Measurements from ENCODE around the gene PRAME. TPM values are rescaled to one million over a fixed set of nuclear protein-coding genes. Genes with fewer than 3 reads are reported as not detected.
"Not testable (repeated sequence)": the region's sequence is repeated elsewhere in the genome, so short reads cannot be mapped to it uniquely, and the experiment has no call there.

Gene PRAME
- total and polyA plus RNA-seq, 7 experiments from 2014 or later = not detected

DNA sequence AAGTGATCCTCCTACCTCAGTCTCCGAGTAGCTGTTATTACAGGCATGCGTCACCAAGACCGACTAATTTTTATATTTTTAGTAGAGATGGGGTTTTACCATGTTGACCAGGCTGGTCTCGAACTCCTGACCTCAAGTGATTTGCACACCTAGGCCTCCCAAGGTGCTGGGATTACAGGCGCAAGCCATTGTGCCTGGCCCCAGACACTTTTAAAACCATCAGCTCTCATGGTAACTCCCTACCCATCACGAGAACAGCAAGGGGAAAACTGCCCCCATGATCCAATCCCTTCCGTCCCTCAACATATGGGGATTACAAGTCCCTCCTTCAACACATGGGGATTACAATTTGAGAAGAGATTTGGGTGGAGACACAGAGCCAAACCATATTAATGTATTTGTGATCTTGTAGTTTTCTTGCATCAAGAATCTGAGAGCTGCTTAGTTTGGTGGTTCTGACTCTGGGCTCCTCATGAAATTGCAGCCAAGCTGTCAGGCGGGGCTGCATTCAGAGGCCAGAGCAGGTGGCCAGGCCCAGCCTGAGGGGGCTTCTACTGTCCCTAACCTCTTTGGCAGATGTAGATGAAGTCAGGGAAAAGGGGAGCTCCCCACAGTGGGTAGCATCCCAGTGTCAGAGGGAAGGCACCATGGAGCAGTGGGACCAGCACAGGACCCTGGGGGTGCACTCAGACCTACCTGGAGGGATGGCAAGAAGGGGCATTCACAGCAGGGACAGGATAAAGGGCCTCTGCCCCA is 31.2 kb upstream of the PRAME start:
- H3K4me3 ChIP-seq (ENCODE audit: low read length) = no peak overlapping the region
- CTCF ChIA-PET = interaction anchor here (0.8 to 2.0 kb wide), 3 partner anchors 13 to 294 kb away, joined by 3 to 5 read pairs (median 4); no protein-coding TSS in a partner anchor
- Mint-ChIP-seq H3K36me3 (no peaks in the 10 kb centered on the region), H3K9me3 (no peaks in the 10 kb centered on the region), H3K27ac (no peak overlapping the region), H3K27me3 (peaks cover under 1 to 28% (median 22%) of the 10 kb centered on the region in 5 donors), H3K4me1 (peaks cover 0 to 6% (median 0%) of the 10 kb centered on the region in 7 donors), H3K4me3 (no peak overlapping the region)
- DNase-seq (no peak), ATAC-seq (no peak)
- POLR2A ChIA-PET = interaction anchor here (0.6 to 0.8 kb wide), 2 partner anchors 177 to 225 kb away, joined by 3 to 4 read pairs; no protein-coding TSS in a partner anchor
- H3K9me3 ChIP-seq (ENCODE audit: control insufficient read depth in 2 of 3, low read length in 3 of 3) = no peaks in the 10 kb centered on the region
- H3K36me3 ChIP-seq (ENCODE audit: control insufficient read depth in 2 of 3, insufficient read depth in 3 of 3, low read length in 3 of 3) = no peaks in the 10 kb centered on the region
- H3K4me1 ChIP-seq (ENCODE audit: control insufficient read depth in 2 of 2, insufficient read depth in 2 of 2, low read length in 2 of 2) = no peaks in the 10 kb centered on the region
- H3K27ac ChIP-seq (ENCODE audit: low read depth, low read length) = no peak overlapping the region
- intact Hi-C loops (cut with micrococcal nuclease) = no loop called here
- H3K27me3 ChIP-seq (ENCODE audit: control insufficient read depth in 2 of 2, insufficient read depth in 2 of 2, low read length in 2 of 2) = no peaks in the 10 kb centered on the region

DNA sequence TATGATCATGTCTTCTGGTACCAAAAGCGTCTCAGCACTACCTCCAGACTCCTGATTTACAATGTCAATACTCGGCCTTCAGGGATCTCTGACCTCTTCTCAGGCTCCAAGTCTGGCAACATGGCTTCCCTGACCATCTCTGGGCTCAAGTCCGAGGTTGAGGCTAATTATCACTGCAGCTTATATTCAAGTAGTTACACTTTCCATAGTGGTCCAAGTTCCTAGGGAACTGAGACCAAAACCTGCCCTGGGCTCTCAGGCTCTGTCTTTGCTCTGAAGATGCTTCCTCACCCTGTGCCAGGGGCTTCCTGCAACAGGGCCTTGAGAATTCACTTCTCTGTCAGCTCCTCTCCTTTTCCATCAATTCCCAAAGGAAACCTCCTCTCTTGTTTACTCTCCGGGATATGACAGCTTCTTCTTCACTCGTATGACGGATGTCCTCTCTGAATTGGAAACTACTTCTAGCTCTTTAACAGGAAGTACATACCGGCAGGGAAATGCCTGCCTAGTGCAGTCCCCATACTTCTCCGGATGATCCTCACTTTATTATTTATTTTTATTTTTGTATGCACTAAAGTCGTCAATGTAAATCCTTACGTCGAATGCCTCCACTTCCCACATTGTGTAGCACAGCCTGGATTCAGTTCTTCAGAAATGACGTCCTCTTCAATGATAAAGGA is 29.6 kb upstream of the PRAME start:
- intact Hi-C loops (cut with micrococcal nuclease) = loop anchor here (5.0 kb wide), 2 partner anchors 126 to 294 kb away; no protein-coding TSS in a partner anchor
- ATAC-seq (no peak), DNase-seq (no peak)
- Mint-ChIP-seq H3K9me3 (no peaks in the 10 kb centered on the region), H3K27ac (no peak overlapping the region), H3K36me3 (no peaks in the 10 kb centered on the region), H3K4me3 (no peak overlapping the region), H3K27me3 (peaks cover 8 to 35% (median 17%) of the 10 kb centered on the region in 5 donors), H3K4me1 (peaks cover 0 to 1% (median 0%) of the 10 kb centered on the region in 7 donors)
- H3K4me1 ChIP-seq (ENCODE audit: control insufficient read depth in 2 of 2, insufficient read depth in 2 of 2, low read length in 2 of 2) = no peaks in the 10 kb centered on the region
- H3K4me3 ChIP-seq (ENCODE audit: low read length) = no peak overlapping the region
- ChIA-PET CTCF (interaction anchor here (0.6 to 0.8 kb wide), 4 partner anchors 12 to 1103 kb away, joined by 3 to 4 read pairs (median 3); no protein-coding TSS in a partner anchor), POLR2A (interaction anchor here (0.8 kb wide), 1 partner anchor 67 kb away, joined by 3 read pairs; no protein-coding TSS in a partner anchor)
- no peaks in the 10 kb centered on the region for H3K36me3 ChIP-seq (ENCODE audit: control insufficient read depth in 2 of 3, insufficient read depth in 3 of 3, low read length in 3 of 3)
- H3K27me3 ChIP-seq (ENCODE audit: control insufficient read depth in 2 of 2, insufficient read depth in 2 of 2, low read length in 2 of 2) = no peaks in the 10 kb centered on the region
- no peak overlapping the region for H3K27ac ChIP-seq (ENCODE audit: low read depth, low read length)
- no peaks in the 10 kb centered on the region for H3K9me3 ChIP-seq (ENCODE audit: control insufficient read depth in 2 of 3, low read length in 3 of 3)

DNA sequence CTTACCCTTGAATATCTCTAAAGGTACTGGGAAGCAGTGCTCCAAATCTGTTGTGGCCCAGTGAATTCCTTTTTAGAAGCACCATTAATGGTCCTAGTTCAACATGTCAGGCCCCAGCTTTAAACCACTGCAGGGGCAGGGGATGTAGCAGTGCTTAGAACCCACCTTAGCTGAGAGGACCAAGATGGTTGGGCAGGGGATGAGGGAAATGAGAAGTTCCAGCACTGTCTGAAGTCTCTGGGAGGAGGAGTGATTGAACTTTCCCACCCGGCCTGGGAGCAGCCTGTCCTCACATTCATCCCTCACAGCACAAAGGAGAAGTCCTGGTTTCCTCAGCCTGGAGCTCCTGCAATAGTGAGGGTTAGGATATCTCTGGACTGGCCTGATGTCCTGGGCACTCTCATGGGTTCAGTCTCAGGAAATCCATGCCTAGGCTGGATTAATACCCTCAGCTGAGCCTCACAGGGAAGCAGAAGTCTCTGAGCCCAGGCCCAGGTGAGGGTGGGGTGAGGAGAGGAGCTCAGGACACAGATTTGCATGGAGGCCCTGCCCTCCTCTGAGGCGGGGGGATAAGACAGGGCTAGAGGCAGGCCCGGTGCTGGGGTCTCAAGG is 28.6 kb upstream of the PRAME start:
- DNase-seq = no peak
- Mint-ChIP-seq H3K27ac (no peak overlapping the region), H3K9me3 (no peaks in the 10 kb centered on the region), H3K36me3 (no peaks in the 10 kb centered on the region), H3K4me1 (peaks cover 0 to 1% (median 0%) of the 10 kb centered on the region in 7 donors), H3K27me3 (peaks cover 15 to 41% (median 19%) of the 10 kb centered on the region in 5 donors), H3K4me3 (no peak overlapping the region)
- Histone ChIP-seq H3K4me1 (ENCODE audit: control insufficient read depth in 2 of 2, insufficient read depth in 2 of 2, low read length in 2 of 2) (no peaks in the 10 kb centered on the region), H3K27ac (ENCODE audit: low read depth, low read length) (no peak overlapping the region), H3K27me3 (ENCODE audit: control insufficient read depth in 2 of 2, insufficient read depth in 2 of 2, low read length in 2 of 2) (no peaks in the 10 kb centered on the region), H3K9me3 (ENCODE audit: control insufficient read depth in 2 of 3, low read length in 3 of 3) (no peaks in the 10 kb centered on the region), H3K4me3 (ENCODE audit: low read length) (no peak overlapping the region), H3K36me3 (ENCODE audit: control insufficient read depth in 2 of 3, insufficient read depth in 3 of 3, low read length in 3 of 3) (no peaks in the 10 kb centered on the region)
- no peak for ATAC-seq
- ChIA-PET POLR2A (no interaction called here), CTCF (interaction anchor here (0.6 to 0.9 kb wide), 6 partner anchors 13 to 1054 kb away, joined by 3 to 5 read pairs (median 3); no protein-coding TSS in a partner anchor)
- intact Hi-C loops (cut with micrococcal nuclease) = loop anchor here (1.0 to 5.0 kb wide), 5 partner anchors 8 to 295 kb away; no protein-coding TSS in a partner anchor

DNA sequence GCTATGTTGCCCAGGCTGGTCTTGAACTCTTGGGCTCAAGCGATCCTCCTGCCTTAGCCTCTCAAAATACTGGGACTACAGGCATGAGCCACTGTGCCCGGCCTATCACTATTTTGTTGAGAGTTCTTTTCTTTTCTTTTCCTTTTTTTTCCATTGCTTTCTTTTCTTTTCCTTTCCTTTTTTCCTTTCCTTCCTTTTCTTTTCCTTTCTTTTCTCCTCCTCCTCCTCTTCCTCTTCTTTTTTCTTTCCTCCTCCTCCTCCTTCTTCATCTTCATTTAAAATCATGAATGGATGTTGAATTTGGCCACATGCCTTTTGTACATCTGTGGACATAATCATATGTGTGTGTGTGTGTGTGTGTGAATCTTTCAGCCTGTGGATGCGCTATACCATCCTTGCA is 25.7 kb upstream of the PRAME start:
- Mint-ChIP-seq H3K36me3 (no peaks in the 10 kb centered on the region), H3K4me3 (no peak overlapping the region), H3K4me1 (peaks cover 0 to 1% (median 0%) of the 10 kb centered on the region in 7 donors), H3K27me3 (peaks cover 13 to 44% (median 19%) of the 10 kb centered on the region in 5 donors), H3K9me3 (no peaks in the 10 kb centered on the region), H3K27ac (no peak overlapping the region)
- no peaks in the 10 kb centered on the region for H3K27me3 ChIP-seq (ENCODE audit: control insufficient read depth in 2 of 2, insufficient read depth in 2 of 2, low read length in 2 of 2)
- H3K36me3 ChIP-seq (ENCODE audit: control insufficient read depth in 2 of 3, insufficient read depth in 3 of 3, low read length in 3 of 3) = no peaks in the 10 kb centered on the region
- H3K27ac ChIP-seq (ENCODE audit: low read depth, low read length) = no peak overlapping the region
- no peak for ATAC-seq
- H3K4me3 ChIP-seq (ENCODE audit: low read length) = no peak overlapping the region
- ChIA-PET POLR2A (no interaction called here), CTCF (interaction anchor here (0.7 kb wide), 1 partner anchor 8 kb away, joined by 3 read pairs; no protein-coding TSS in a partner anchor)
- H3K4me1 ChIP-seq (ENCODE audit: control insufficient read depth in 2 of 2, insufficient read depth in 2 of 2, low read length in 2 of 2) = no peaks in the 10 kb centered on the region
- no peaks in the 10 kb centered on the region for H3K9me3 ChIP-seq (ENCODE audit: control insufficient read depth in 2 of 3, low read length in 3 of 3)
- intact Hi-C loops (cut with micrococcal nuclease) = loop anchor here (5.0 kb wide), 2 partner anchors 122 to 298 kb away; no protein-coding TSS in a partner anchor
- DNase-seq = no peak

DNA sequence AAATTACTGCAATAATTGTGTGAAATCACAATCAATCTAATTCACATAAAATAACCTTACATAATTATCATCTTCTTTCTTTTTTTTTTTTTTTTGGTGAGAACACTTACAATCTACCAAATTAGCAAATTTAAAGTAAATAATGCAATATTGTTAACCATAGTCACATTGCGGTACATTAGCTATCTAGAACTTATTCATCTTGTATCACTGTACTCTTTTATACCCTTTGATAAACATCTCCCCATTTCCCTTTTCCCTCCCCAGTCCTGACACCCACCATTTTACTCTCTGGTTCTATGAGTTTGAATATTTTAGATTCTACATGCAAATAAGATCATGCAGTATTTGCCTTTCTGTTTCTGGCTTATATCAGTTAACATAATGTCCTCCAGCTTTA is 24.0 kb upstream of the PRAME start:
- Histone ChIP-seq H3K4me1 (ENCODE audit: control insufficient read depth in 2 of 2, insufficient read depth in 2 of 2, low read length in 2 of 2) (no peaks in the 10 kb centered on the region), H3K4me3 (ENCODE audit: low read length) (no peak overlapping the region), H3K36me3 (ENCODE audit: control insufficient read depth in 2 of 3, insufficient read depth in 3 of 3, low read length in 3 of 3) (no peaks in the 10 kb centered on the region), H3K27me3 (ENCODE audit: control insufficient read depth in 2 of 2, insufficient read depth in 2 of 2, low read length in 2 of 2) (no peaks in the 10 kb centered on the region), H3K27ac (ENCODE audit: low read depth, low read length) (no peak overlapping the region), H3K9me3 (ENCODE audit: control insufficient read depth in 2 of 3, low read length in 3 of 3) (no peaks in the 10 kb centered on the region)
- Mint-ChIP-seq H3K4me3 (no peak overlapping the region), H3K4me1 (no peaks in the 10 kb centered on the region), H3K36me3 (no peaks in the 10 kb centered on the region), H3K27ac (no peak overlapping the region), H3K27me3 (peaks cover 13 to 35% (median 17%) of the 10 kb centered on the region in 5 donors), H3K9me3 (no peaks in the 10 kb centered on the region)
- ChIA-PET POLR2A (no interaction called here), CTCF (interaction anchor here (0.6 kb wide), 2 partner anchors 371 to 1267 kb away, joined by 3 read pairs; no protein-coding TSS in a partner anchor)
- no peak for DNase-seq
- ATAC-seq = no peak
- intact Hi-C loops (cut with micrococcal nuclease) = no loop called here

DNA sequence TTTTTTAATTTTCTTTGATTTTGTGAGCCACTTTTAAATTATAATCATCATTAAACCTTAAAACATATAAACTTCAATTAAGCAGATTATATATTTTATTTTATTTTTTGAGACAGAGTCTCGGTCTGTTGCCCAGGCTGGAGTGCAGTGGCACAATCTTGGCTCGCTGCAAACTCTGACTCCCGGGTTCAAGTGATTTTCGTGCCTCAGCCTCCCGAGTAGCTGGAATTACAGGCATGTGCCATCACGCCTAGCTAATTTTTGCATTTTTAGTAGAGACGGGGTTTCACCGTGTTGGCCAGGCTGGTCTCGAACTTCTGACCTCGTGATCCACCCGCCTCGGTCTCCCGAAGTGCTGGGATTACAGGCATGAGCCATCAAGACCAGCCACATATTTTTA is 22.5 kb upstream of the PRAME start:
- H3K9me3 ChIP-seq (ENCODE audit: control insufficient read depth in 2 of 3, low read length in 3 of 3); ATAC-seq; H3K4me3 Mint-ChIP-seq; H3K27ac Mint-ChIP-seq; intact Hi-C loops (cut with micrococcal nuclease); H3K4me3 ChIP-seq (ENCODE audit: low read length); H3K4me1 Mint-ChIP-seq; H3K36me3 ChIP-seq (ENCODE audit: control insufficient read depth in 2 of 3, insufficient read depth in 3 of 3, low read length in 3 of 3); H3K4me1 ChIP-seq (ENCODE audit: control insufficient read depth in 2 of 2, insufficient read depth in 2 of 2, low read length in 2 of 2); POLR2A ChIA-PET; H3K9me3 Mint-ChIP-seq; H3K27me3 ChIP-seq (ENCODE audit: control insufficient read depth in 2 of 2, insufficient read depth in 2 of 2, low read length in 2 of 2); H3K27ac ChIP-seq (ENCODE audit: low read depth, low read length); DNase-seq; H3K36me3 Mint-ChIP-seq: not testable (repeated sequence)
- CTCF ChIA-PET = interaction anchor here (0.6 kb wide), 1 partner anchor 12 kb away, joined by 3 read pairs; no protein-coding TSS in a partner anchor
- H3K27me3 Mint-ChIP-seq = peaks cover 13 to 35% (median 17%) of the 10 kb centered on the region in 5 donors
